ENCODE measurements around the gene OR5K1.

Gene OR5K1

DNA sequence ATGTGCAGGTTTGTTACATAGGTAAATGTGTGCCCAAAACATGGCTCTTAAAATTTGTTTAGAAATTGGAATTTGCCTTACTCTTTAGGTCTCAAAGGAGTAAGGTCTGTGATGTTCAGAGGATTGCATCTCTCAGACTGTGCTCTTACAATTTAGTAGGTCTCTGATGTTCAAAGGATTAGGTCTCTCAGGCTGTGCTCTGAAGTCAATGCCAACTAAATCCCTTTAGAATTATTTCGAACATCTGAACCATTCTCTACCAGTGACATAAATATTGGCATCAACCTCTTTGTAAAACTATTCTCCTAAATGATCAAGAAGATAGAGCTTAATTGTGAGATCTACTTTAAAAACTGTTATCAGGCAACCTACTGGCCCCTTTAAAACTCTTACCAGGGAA, at the start of gene OR5K1:
Gene OR5K1 (plus strand): TSS at position 301 of the 400 bp plus-strand sequence. CDS start 6,376 bp downstream, outside the sequence.
- DNase-seq (ENCODE audit: low read depth): no peak

DNA sequence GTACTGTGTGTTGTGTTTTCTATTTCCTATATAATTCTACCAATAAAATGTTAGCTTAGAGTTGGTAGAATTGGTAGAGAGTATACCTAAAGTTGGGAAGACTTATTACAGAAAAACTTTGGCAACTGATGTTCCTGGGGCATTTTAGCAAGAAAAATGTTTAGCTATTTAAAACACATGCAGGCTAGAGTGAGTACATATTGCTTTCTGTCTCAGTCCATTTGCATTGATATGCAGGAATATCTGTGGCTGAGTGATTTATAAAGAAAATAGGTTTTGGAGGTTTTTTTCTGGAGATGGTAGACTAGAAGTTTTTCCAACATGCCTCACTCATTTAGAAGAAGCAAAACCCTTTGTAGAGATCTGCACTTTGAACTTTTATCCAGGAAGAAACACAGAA, 30.4 kb upstream of the OR5K1 start:
- DNase-seq (ENCODE audit: low read depth): no peak

- no peak for DNase-seq (ENCODE audit: low read depth)
These were observed 29.2 kb upstream of the OR5K1 start for GRCh38 chr3:98433764-98434163.

- DNase-seq (ENCODE audit: low read depth): no peak
These were observed 28.6 kb upstream of the OR5K1 start for GRCh38 chr3:98434412-98434811.

DNA sequence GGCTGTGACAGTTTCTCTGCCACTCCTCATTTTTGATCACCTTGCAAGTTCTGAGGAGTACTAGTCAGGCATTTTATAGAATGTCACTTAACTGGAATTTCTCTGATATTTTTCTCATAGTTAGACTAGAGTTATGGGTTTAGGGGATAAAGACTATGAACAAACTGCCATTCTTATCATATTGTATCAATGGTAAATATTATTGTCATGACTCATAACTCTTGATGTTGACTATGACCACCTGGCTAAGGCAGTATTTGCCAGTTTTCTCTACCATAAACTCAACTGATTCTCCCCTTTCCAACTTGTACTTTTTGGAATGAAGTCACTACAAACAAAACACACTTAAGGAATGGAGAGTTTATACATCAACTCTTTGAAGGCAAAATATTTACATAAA, 22.7 kb upstream of the OR5K1 start:
- DNase-seq (ENCODE audit: low read depth): no peak

- no peak for DNase-seq (ENCODE audit: low read depth)
These were observed 17.0 kb upstream of the OR5K1 start for GRCh38 chr3:98445949-98446406.

GRCh38 chr3:98449606-98450193, 13.3 kb upstream of the OR5K1 start:
- no peak for DNase-seq (ENCODE audit: low read depth)

GRCh38 chr3:98450372-98450771, 12.6 kb upstream of the OR5K1 start:
- DNase-seq (ENCODE audit: low read depth): no peak

DNA sequence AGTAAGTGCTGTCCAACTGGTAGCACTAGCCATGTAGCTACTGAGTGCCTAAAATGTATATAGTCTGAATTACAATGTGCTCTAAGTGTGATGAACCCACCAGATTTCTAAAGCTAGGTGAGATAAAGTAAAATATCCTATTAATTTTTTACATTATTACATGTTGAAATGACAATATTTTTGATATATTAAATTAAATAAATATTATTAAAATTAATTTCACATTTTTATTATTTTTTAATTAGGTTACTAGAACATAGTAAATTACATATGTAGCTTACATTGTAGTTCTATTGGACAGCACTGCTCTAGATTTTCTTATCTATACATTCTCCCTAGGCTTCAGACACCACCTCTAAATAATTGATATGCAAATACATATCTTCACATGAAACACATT, 9.2 kb upstream of the OR5K1 start:
- no peak for DNase-seq (ENCODE audit: low read depth)

GRCh38 chr3:98454929-98455328, 8.1 kb upstream of the OR5K1 start:
- no peak for DNase-seq (ENCODE audit: low read depth)

- no peak for DNase-seq (ENCODE audit: low read depth)
These were observed 5.5 kb upstream of the OR5K1 start for GRCh38 chr3:98457543-98457942.

GRCh38 chr3:98460220-98460619, 2.8 kb upstream of the OR5K1 start:
- no peak for DNase-seq (ENCODE audit: low read depth)

DNA sequence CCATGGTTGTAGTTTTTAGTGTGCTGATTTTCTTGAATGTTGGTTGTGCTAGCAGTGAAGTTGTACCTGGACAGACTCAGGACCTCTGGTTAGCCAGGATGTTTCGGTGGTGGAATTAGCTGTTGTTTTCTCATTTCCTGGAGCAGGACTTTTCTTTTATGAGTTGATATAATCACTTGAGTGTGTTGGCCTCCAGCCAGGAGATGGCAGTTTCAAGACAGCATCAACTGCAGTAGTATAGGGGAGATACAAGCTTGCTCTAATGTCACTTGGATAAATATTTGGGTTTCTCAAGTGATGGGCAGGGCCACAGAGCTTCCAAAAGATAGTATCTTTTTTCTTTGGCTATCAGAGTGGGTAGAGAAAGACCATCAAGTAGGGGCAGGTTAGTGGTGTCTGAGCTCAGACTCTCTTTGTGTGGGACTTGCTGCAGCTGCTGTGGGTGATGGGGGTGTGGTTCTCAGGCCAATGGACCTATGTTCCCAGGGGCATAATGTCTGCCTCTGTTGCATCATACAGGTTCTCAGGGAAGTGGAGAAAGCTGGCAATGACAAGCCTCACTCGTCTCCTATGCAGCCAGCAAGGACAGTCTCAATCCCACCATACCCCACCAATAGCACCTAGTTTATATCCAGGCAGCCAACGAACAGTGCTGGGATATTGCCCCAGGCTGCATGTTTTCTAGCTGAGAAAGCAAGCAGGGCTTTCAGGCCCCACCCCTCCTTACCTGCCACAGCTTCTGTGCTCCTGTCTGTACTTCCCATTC, 19.9 kb downstream of the OR5K1 start:
- no peak for DNase-seq (ENCODE audit: low read depth)

DNA sequence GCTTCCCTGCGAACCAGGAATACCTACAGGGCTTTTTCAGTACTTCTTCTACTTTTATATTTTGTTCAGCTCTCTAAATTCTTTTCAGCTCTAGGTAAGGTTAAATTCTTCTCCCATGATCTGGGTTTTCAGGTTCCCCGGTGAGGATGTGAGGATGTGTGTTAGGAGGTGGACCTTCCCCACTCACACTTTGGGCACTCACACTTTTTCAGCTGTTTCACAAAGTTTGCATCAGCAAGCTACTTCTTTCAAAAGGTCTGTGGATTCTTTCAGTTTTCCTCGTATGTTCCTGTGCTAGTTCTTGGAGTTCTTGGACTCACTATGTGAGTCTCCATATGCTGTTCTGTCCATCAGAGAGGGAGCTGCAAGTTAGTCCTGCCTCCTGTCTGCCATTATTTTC, 20.6 kb downstream of the OR5K1 start:
- no peak for DNase-seq (ENCODE audit: low read depth)

- DNase-seq (ENCODE audit: low read depth): no peak
These were observed 34.4 kb downstream of the OR5K1 start, which contains the start of gene OR5K2 for GRCh38 chr3:98497381-98497780. Gene OR5K2 (plus strand): TSS chr3:98497681. CDS start chr3:98497681, 0 bp downstream.

DNA sequence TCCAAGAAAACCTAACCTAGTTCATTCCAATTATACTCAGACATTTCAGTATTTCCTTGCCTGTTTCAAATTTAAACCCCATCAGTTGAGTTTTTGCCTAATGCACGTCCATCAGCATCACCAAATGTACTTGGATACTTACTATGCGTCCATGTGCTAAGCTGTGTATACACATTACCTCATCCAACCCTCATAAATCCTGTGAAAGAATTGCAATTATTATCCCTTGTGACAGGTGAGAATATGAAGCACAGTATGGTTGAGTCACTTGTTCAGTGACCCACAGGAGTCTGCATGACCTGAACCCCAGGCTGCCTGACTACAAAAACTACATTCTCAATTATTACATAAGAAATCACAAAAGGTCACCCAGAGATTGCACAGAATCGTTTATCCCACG, 37.0 kb downstream of the OR5K1 start:
- no peak for DNase-seq (ENCODE audit: low read depth)

DNA sequence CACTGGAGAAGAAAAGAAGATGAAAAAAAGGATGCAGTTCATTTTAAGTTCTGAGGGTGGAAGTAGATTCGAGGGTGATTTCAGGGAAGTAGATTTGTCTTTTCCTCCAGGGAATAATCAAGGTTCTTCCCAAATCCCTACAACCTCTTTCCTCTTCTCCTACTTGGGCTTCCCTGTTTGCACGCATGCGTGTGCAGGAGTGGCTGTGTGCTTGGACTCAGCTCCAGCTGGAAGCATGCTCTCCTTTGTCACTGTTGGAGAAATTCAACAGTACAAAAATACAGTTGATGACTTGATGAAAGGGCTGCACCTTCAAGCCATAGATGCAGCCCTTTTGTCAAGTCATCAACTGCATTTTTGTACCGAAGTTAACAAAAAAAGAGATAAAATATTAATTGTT, 38.3 kb downstream of the OR5K1 start:
- DNase-seq (ENCODE audit: low read depth): no peak

DNA sequence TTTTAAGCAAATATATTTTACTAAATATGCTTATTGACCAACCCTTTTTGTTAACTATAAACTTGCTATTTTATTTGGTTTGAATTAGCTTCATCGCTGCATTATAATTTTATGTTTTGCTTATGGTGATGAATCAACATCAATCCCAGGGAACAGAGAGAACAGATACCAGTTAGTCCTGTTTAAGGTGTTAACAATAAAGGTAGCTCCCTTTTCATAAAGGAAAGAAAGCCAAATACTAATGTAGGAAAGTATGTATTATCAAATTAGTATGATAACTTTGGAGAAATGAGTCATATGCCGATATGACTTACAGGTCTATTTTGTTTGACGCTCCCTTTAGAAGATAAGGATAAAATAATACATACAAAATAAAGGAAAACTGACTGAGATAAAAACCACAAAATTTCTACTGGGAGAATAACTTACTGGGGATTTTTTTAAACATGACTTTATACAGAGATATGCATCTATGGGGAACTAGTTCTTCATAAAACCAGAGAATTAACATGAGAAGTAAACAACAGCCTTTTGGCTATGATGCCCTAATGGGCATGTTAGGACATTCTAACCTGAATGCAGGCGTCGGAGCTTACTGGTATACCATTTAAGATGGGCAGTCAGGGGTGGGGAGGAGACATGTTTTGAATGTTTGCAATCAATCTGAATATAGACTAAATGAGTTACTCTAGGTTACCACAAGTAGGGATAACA, 39.0 kb downstream of the OR5K1 start:
- DNase-seq (ENCODE audit: low read depth): no peak

DNA sequence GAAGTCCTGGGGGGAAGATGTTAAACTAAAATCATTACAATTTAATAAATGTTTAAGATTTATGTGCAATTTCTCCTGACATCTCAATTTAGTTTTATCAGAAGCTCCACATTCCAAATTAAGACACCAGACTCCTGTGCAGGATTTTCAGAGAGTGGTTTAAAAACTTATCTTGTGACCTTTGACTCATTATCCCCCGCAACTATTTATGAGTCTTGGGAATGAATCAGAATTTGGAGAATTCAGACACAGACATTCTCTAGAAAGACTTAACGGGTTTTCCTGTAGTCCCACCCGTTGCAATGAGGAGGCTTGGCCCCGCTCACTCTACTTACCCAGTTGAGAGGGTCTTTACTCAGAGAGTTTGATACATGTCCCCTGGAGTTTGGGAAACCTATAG, 41.5 kb downstream of the OR5K1 start:
- DNase-seq (ENCODE audit: low read depth): no peak

GRCh38 chr3:98508582-98508981, 45.6 kb downstream of the OR5K1 start:
- no peak for DNase-seq (ENCODE audit: low read depth)

GRCh38 chr3:98512576-98512975, 49.6 kb downstream of the OR5K1 start:
- no peak for DNase-seq (ENCODE audit: low read depth)

DNA sequence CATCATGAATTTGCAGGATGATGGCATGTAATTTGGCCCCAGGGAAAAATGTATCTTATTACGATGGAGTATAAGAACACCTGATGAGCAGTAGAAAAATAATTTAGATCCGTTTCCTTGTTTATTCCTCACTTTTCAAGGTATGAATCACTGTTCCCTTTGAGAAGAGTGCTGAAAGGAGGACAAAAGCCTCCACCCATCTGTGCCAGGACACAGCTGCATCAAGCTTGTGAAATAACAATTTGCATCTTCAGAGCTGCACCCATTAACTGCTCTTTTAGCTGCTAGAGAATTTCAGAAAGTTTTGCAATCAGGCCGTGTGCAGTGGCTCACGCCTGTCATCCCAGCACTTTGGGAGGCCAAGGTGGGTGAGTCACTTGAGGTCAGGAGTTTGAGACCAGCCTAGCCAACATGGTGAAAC, 50.1 kb downstream of the OR5K1 start:
- DNase-seq (ENCODE audit: low read depth): peak; percentile 72

- no peak for DNase-seq (ENCODE audit: low read depth)
These were observed 50.7 kb downstream of the OR5K1 start for GRCh38 chr3:98513736-98514135.

Measured in fibroblast of gingiva (primary cell).